Activated naive CD8-positive, alpha-beta T cell treated with anti-CD3 and anti-CD28 coated beads, Interleukin-2, amount 50 U/mL, for 24 hours (primary cell): ENCODE results near the gene GHR.

Source experiments
- ATAC-seq: fragments of 150-1000 bp; cut with Tn5 transposase; one replicate; pipeline ENCODE4 v1.10.0; 2021
- DNase-seq: peaks from one replicate; pipeline ENCODE4 v3.0.0; 2021
- H3K27ac Mint-ChIP-seq: one replicate; pipeline ENCODE4 v1.8.0; 2021; ENCODE audit warnings: mild to moderate bottlenecking, mixed read lengths
- H3K27me3 Mint-ChIP-seq: one replicate; pipeline ENCODE4 v1.8.0; 2021; ENCODE audit warnings: mixed read lengths
- H3K36me3 Mint-ChIP-seq: one replicate; pipeline ENCODE4 v1.8.0; 2021; ENCODE audit warnings: low read depth, mixed read lengths
- H3K4me1 Mint-ChIP-seq: one replicate; pipeline ENCODE4 v1.8.0; 2021; ENCODE audit warnings: mixed read lengths
- H3K4me3 Mint-ChIP-seq: one replicate; pipeline ENCODE4 v1.8.0; 2021; ENCODE audit warnings: mild to moderate bottlenecking, moderate library complexity, mixed read lengths
- H3K9me3 Mint-ChIP-seq: one replicate; pipeline ENCODE4 v1.8.0; 2021; ENCODE audit warnings: mixed read lengths

Gene GHR

DNA sequence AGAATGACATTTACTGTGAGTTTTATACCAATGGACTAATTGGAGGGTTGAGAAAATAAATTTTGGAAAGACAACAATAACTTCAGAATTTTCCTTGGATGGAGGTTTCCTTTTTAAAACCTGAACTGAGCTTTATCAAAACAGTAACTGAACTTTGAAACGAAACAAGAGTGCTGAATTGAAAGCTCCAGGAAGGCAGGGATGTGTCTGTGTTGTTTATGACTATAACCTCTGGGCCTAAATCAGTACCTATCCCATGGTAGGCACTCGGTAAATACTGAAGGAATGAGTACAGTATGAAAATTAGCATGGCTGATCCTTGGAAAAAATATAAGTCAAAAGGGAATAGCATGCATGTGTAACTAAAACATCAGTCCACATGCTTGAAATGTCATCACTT is 93.9 kb downstream of the GHR start:
- Mint-ChIP-seq H3K27ac (no peak overlapping the region), H3K9me3 (no peaks in the 10 kb centered on the region), H3K27me3 (no peaks in the 10 kb centered on the region), H3K4me1 (no peaks in the 10 kb centered on the region), H3K36me3 (no peaks in the 10 kb centered on the region), H3K4me3 (no peak overlapping the region)
- DNase-seq (no peak), ATAC-seq (no peak)

DNA sequence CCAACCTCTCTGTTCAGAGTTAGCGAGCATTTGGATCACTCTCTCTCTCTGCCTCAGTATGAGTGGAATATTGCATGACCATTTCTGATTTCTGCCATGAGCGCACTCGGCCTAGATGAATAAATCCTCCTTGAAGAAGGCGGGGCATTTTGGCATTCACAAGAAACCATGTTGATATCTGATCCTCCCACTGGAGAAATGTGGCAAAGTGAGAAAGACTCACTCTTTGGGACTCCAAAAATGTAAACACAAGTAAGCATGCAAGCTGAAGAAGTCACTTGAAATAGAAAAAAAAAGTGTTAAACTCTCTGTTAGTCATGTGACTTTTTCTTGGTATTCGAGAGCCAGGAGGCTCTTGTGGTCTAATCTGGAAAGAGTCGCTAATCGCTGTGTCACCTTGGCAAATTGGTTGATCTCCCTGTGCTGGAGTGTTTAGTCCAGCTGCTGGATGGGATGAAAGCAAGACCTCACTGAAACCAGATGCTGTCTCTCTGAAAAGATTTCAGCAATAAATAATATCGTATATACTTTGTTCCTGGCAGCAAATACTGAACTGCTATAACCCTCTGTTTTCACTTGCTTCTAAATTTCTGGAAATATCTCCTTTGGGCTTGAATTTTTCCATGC is 95.5 kb downstream of the GHR start:
- ATAC-seq (no peak), DNase-seq (no peak)
- Mint-ChIP-seq H3K4me1 (no peaks in the 10 kb centered on the region), H3K4me3 (no peak overlapping the region), H3K27ac (no peak overlapping the region), H3K27me3 (no peaks in the 10 kb centered on the region), H3K36me3 (no peaks in the 10 kb centered on the region), H3K9me3 (no peaks in the 10 kb centered on the region)

DNA sequence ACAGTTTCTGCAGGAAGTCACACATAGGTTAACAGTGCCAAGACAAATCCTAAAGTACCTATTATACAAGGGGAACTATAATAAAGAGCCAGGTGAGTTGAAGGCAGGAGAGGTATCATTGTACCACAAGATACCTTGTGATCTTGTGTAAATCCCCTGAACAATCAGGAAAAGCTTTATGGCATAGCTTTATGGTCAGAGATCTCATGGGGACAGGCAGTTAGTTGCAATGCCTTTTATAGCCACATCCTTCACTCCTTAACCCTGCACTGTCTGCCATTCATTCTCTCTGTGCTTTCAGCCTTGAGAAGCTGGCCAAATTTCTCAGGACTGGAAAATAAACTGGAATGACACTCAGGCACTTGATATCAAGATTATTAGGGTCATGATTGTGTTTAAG is 97.0 kb downstream of the GHR start:
- no peaks in the 10 kb centered on the region for H3K27me3 Mint-ChIP-seq
- H3K4me3 Mint-ChIP-seq = no peak overlapping the region
- no peaks in the 10 kb centered on the region for H3K36me3 Mint-ChIP-seq
- H3K4me1 Mint-ChIP-seq = no peaks in the 10 kb centered on the region
- no peaks in the 10 kb centered on the region for H3K9me3 Mint-ChIP-seq
- no peak for ATAC-seq
- no peak for DNase-seq
- no peak overlapping the region for H3K27ac Mint-ChIP-seq

DNA sequence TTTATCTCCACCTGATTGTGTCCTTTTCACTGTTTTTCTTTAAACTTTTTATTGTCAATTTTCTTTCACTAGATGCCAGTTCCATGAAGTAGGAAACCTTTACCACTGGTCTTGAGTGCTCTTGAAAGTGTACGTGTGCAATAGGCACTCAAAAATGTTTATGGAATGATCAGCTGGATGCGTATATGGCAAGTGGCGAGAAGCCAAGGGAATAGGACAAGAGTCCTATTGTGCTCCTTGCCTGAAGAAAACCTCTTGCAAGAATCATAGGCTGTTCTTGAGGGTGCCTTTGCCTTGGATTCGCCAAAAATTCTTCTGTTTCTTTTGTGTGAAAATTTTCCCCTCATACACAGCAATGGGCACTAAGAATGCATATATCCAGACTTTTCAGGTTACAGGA is 97.7 kb downstream of the GHR start:
- Mint-ChIP-seq H3K4me3 (no peak overlapping the region), H3K27ac (no peak overlapping the region), H3K4me1 (no peaks in the 10 kb centered on the region), H3K36me3 (no peaks in the 10 kb centered on the region), H3K27me3 (no peaks in the 10 kb centered on the region), H3K9me3 (no peaks in the 10 kb centered on the region)
- ATAC-seq (no peak), DNase-seq (no peak)

GRCh38 chr5:42521406-42521805 is 98.2 kb downstream of the GHR start:
- no peak for DNase-seq
- Mint-ChIP-seq H3K9me3 (no peaks in the 10 kb centered on the region), H3K27me3 (no peaks in the 10 kb centered on the region), H3K4me3 (no peak overlapping the region), H3K4me1 (no peaks in the 10 kb centered on the region), H3K27ac (no peak overlapping the region), H3K36me3 (no peaks in the 10 kb centered on the region)
- ATAC-seq = no peak

DNA sequence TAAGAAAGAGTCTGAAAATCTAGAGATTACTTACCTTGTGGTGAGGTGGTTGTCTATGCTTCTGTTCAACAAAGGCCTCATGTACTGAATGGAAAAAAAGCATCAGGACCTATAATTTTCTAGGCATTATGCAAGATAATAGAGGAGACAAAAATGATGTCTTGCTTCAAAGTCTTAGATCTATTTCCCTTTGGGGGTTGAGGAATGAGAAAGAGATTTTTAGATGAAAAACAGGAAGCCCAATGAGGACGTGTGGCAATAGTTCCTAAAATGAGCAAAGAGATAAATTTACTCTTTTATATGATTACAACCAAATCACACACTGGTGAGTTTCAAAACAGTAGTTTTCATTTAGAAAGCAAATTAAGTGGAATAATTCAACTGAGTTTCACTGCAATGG is 99.5 kb downstream of the GHR start:
- Mint-ChIP-seq H3K4me1 (no peaks in the 10 kb centered on the region), H3K27me3 (no peaks in the 10 kb centered on the region), H3K36me3 (no peaks in the 10 kb centered on the region), H3K4me3 (no peak overlapping the region), H3K9me3 (no peaks in the 10 kb centered on the region), H3K27ac (no peak overlapping the region)
- ATAC-seq = no peak
- DNase-seq = no peak

DNA sequence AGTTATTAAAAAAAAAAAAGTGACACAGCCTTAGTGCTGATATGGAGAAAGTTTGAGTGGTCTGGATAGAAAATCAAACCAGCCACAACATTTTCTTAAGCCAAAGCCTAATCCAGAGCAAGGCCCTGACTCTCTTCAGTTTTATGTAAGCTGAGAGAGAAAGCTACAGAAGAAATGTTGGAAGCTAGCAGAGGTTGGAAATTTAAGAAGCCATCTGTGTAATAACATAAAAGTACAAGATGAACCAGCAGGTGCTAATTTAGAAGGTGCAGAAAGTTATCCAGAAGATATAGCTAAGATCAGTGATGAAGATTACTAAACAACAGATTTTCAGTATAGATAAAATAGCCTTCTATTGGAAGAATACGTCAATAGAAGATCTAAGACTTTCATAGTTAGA is 102.9 kb downstream of the GHR start:
- no peak overlapping the region for H3K27ac Mint-ChIP-seq
- no peaks in the 10 kb centered on the region for H3K27me3 Mint-ChIP-seq
- H3K4me1 Mint-ChIP-seq = no peaks in the 10 kb centered on the region
- DNase-seq = no peak
- no peak for ATAC-seq
- H3K36me3 Mint-ChIP-seq = no peaks in the 10 kb centered on the region
- H3K4me3 Mint-ChIP-seq = no peak overlapping the region
- no peaks in the 10 kb centered on the region for H3K9me3 Mint-ChIP-seq

GRCh38 chr5:42531611-42532010 is 108.4 kb downstream of the GHR start:
- no peak for DNase-seq
- H3K4me1 Mint-ChIP-seq = no peaks in the 10 kb centered on the region
- no peaks in the 10 kb centered on the region for H3K27me3 Mint-ChIP-seq
- no peaks in the 10 kb centered on the region for H3K36me3 Mint-ChIP-seq
- no peak overlapping the region for H3K4me3 Mint-ChIP-seq
- H3K9me3 Mint-ChIP-seq = no peaks in the 10 kb centered on the region
- no peak overlapping the region for H3K27ac Mint-ChIP-seq
- ATAC-seq = no peak

- no peak overlapping the region for H3K4me3 Mint-ChIP-seq
- no peak for ATAC-seq
- peaks cover 15% of the 10 kb centered on the region for H3K27me3 Mint-ChIP-seq
- no peaks in the 10 kb centered on the region for H3K4me1 Mint-ChIP-seq
- H3K9me3 Mint-ChIP-seq = peaks cover 10% of the 10 kb centered on the region
- DNase-seq = no peak
- no peaks in the 10 kb centered on the region for H3K36me3 Mint-ChIP-seq
- H3K27ac Mint-ChIP-seq = no peak overlapping the region
Measured at GRCh38 chr5:42542106-42542505, 118.9 kb downstream of the GHR start.

DNA sequence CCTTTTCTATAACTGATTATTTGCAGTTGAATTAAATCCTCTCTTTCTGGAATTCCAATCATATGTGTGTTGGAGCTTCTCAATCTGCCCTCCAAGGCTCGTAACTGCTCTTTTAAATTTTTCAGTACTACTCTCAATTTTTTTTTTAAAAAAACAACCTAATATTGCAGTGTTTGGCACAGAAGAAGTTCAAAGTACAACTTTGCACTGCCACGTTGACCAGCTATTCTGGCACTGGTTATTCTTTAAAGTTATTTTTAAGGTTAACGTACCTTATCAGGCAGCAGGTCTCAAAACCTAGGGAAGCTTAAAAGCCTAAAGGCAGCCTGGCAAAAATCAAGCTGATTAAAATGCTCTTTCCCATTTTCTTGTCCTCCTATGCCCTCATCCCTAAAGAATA is 120.5 kb downstream of the GHR start:
- no peak for DNase-seq
- peaks cover 10% of the 10 kb centered on the region for H3K27me3 Mint-ChIP-seq
- no peaks in the 10 kb centered on the region for H3K36me3 Mint-ChIP-seq
- H3K4me3 Mint-ChIP-seq = no peak overlapping the region
- peaks cover 10% of the 10 kb centered on the region for H3K9me3 Mint-ChIP-seq
- no peak for ATAC-seq
- H3K4me1 Mint-ChIP-seq = no peaks in the 10 kb centered on the region
- H3K27ac Mint-ChIP-seq = no peak overlapping the region

GRCh38 chr5:42545038-42545437 is 121.8 kb downstream of the GHR start:
- ATAC-seq = no peak
- no peaks in the 10 kb centered on the region for H3K4me1 Mint-ChIP-seq
- no peaks in the 10 kb centered on the region for H3K36me3 Mint-ChIP-seq
- no peak overlapping the region for H3K4me3 Mint-ChIP-seq
- no peak overlapping the region for H3K27ac Mint-ChIP-seq
- peaks cover 10% of the 10 kb centered on the region for H3K9me3 Mint-ChIP-seq
- H3K27me3 Mint-ChIP-seq = peaks cover 8% of the 10 kb centered on the region
- no peak for DNase-seq

DNA sequence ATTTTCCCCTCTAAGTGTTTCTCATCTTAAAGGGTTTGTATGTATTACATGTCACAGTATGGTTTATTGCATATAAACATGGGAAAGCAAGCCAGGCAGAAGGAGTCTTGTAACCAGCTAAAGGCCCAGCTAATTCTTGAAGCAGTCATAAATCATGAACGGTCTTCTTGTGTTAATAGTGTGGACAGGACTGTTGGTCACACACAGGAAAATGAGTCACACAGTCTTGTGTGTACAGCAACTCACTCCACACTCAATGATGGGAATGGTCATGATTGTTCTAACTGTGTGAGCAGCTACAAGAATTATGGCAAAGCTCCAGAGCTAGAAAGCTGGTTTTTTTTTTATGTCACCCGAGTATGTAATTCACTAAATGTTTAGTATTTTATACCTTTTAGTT is 123.9 kb downstream of the GHR start:
- DNase-seq (no peak), ATAC-seq (no peak)
- Mint-ChIP-seq H3K4me1 (no peaks in the 10 kb centered on the region), H3K9me3 (no peaks in the 10 kb centered on the region), H3K4me3 (no peak overlapping the region), H3K27ac (no peak overlapping the region), H3K27me3 (peaks cover 3% of the 10 kb centered on the region), H3K36me3 (no peaks in the 10 kb centered on the region)

GRCh38 chr5:42547894-42548293 is 124.7 kb downstream of the GHR start:
- Mint-ChIP-seq H3K27ac (no peak overlapping the region), H3K4me1 (no peaks in the 10 kb centered on the region), H3K9me3 (no peaks in the 10 kb centered on the region), H3K36me3 (no peaks in the 10 kb centered on the region), H3K27me3 (peaks cover 3% of the 10 kb centered on the region), H3K4me3 (no peak overlapping the region)
- ATAC-seq = no peak
- no peak for DNase-seq

DNA sequence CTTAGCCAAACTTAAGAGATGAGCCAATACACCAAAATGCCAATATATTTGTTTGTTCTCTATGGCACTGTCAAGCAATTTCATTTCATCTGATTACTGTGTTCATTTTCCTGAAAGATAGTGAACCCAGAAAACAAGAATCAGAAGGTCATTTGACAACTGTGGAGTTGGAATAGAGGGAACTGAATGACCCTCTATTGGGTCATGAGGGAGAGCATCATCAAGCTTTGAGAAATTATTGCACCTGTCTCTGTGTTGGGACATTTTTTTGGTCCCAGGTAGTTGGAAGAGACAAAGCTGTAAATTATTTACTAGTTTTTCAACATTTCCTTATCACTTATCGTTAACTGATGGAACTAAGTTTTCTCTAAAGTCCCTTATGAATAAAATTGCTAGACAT is 129.4 kb downstream of the GHR start:
- ATAC-seq (no peak), DNase-seq (no peak)
- no peaks in the 10 kb centered on the region for H3K36me3 Mint-ChIP-seq
- H3K4me1 Mint-ChIP-seq = no peaks in the 10 kb centered on the region
- no peak overlapping the region for H3K27ac Mint-ChIP-seq
- H3K4me3 Mint-ChIP-seq = no peak overlapping the region
- no peaks in the 10 kb centered on the region for H3K9me3 Mint-ChIP-seq
- H3K27me3 Mint-ChIP-seq = no peaks in the 10 kb centered on the region

DNA sequence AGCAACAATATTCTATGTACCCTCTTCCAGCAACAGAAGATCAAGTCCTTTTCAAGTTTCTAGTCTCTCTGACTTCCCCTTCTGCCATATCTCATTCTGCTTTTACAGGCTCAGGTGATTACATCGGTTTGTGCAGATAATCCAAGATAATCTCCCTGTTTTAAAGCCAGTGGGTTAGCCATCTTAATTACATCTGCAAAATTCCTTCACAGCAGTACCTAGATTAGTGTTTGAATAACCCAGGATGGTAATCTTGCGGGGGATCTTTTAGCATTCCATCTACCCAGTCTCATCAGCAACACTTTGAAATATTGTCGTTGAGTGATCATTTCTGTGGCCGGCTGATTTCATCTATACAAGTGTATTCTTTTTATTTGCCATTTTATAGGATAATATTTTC is 130.2 kb downstream of the GHR start:
- no peak for ATAC-seq
- no peaks in the 10 kb centered on the region for H3K9me3 Mint-ChIP-seq
- no peaks in the 10 kb centered on the region for H3K27me3 Mint-ChIP-seq
- no peak overlapping the region for H3K4me3 Mint-ChIP-seq
- no peaks in the 10 kb centered on the region for H3K4me1 Mint-ChIP-seq
- no peaks in the 10 kb centered on the region for H3K36me3 Mint-ChIP-seq
- DNase-seq = no peak
- H3K27ac Mint-ChIP-seq = no peak overlapping the region

- no peaks in the 10 kb centered on the region for H3K36me3 Mint-ChIP-seq
- no peaks in the 10 kb centered on the region for H3K4me1 Mint-ChIP-seq
- H3K27me3 Mint-ChIP-seq = no peaks in the 10 kb centered on the region
- H3K4me3 Mint-ChIP-seq = no peak overlapping the region
- no peak overlapping the region for H3K27ac Mint-ChIP-seq
- no peak for ATAC-seq
- H3K9me3 Mint-ChIP-seq = no peaks in the 10 kb centered on the region
- no peak for DNase-seq
Measured at GRCh38 chr5:42555010-42555409, 131.8 kb downstream of the GHR start.
